Mesenchymal stem cell (in vitro differentiated cells and primary cell): Measurements from ENCODE around the gene MIEF2.

Experiments used
- DNase-seq: peaks from one replicate; pipeline ENCODE4 v3.0.0-alpha.2; 2013
- H2AFZ ChIP-seq: one replicate; pipeline ENCODE4 v1.6.1; 2013; ENCODE audit warnings: low read depth, mild to moderate bottlenecking, control low read depth, inconsistent platforms, low read length, moderate library complexity
- H2AK5ac ChIP-seq: 2 replicates; pipeline ENCODE4 v1.6.1; 2013; ENCODE audit warnings: low read length, moderate library complexity, mild to moderate bottlenecking, inconsistent platforms; ENCODE audit not compliant: severe bottlenecking
- H2BK120ac ChIP-seq: one replicate; pipeline ENCODE4 v1.6.1; 2013; ENCODE audit warnings: low read depth, mild to moderate bottlenecking, inconsistent platforms, low read length, moderate library complexity
- H2BK12ac ChIP-seq, 2 experiments: one replicate each; pipeline ENCODE4 v1.6.1; 2013; ENCODE audit warnings: inconsistent platforms in 2 of 2, low read length in 2 of 2, mild to moderate bottlenecking in 2 of 2, moderate library complexity in 2 of 2, control low read depth in 1 of 2
- H2BK15ac ChIP-seq: one replicate; pipeline ENCODE4 v1.6.1; 2013; ENCODE audit warnings: mild to moderate bottlenecking, low read depth, inconsistent platforms; ENCODE audit not compliant: poor library complexity, severe bottlenecking
- H2BK5ac ChIP-seq: 2 replicates; pipeline ENCODE4 v1.6.1; 2013; ENCODE audit warnings: low read depth, mild to moderate bottlenecking, low read length, control low read depth, inconsistent platforms; ENCODE audit not compliant: poor library complexity, severe bottlenecking
- H3K14ac ChIP-seq, 2 experiments: one replicate each; pipeline ENCODE4 v1.6.1; 2013; ENCODE audit warnings: inconsistent platforms in 2 of 2, low read length in 2 of 2, control low read depth in 1 of 2, mild to moderate bottlenecking in 1 of 2, moderate library complexity in 1 of 2
- H3K18ac ChIP-seq, 2 experiments: one replicate each; pipeline ENCODE4 v1.6.1; 2013; ENCODE audit warnings: inconsistent platforms in 2 of 2, low read length in 2 of 2, control low read depth in 1 of 2, low read depth in 1 of 2, mild to moderate bottlenecking in 1 of 2
- H3K23ac ChIP-seq, 2 experiments: one replicate each; pipeline ENCODE4 v1.6.1; 2013; ENCODE audit warnings: inconsistent platforms in 2 of 2, low read length in 2 of 2, mild to moderate bottlenecking in 2 of 2, moderate library complexity in 2 of 2, control low read depth in 1 of 2
- H3K27ac ChIP-seq: 2 replicates; pipeline ENCODE4 v1.5.1; 2013; ENCODE audit warnings: mild to moderate bottlenecking, moderate library complexity, low read length, control low read depth, inconsistent platforms; ENCODE audit not compliant: poor library complexity, severe bottlenecking
- H3K27me3 ChIP-seq, 2 experiments: 2 replicates each; pipeline versions ENCODE4 v1.6.1 to v1.7.0; 2013; ENCODE audit warnings: low read length in 2 of 2, mild to moderate bottlenecking in 2 of 2, moderate library complexity in 2 of 2, control low read depth in 1 of 2, inconsistent platforms in 1 of 2; ENCODE audit not compliant: control insufficient read depth in 1 of 2, insufficient read depth in 1 of 2
- H3K36me3 ChIP-seq, 2 experiments: 2 replicates each; pipeline versions ENCODE4 v1.6.1 to v1.7.0; 2013; ENCODE audit warnings: low read length in 2 of 2, control low read depth in 1 of 2, inconsistent platforms in 1 of 2, low read depth in 1 of 2, mild to moderate bottlenecking in 1 of 2; ENCODE audit not compliant: insufficient read depth in 2 of 2, control insufficient read depth in 1 of 2
- H3K4ac ChIP-seq, 2 experiments: one replicate each; pipeline ENCODE4 v1.6.1; 2013; ENCODE audit warnings: inconsistent platforms in 2 of 2, low read length in 2 of 2, mild to moderate bottlenecking in 2 of 2, moderate library complexity in 2 of 2, control low read depth in 1 of 2, low read depth in 1 of 2
- H3K4me1 ChIP-seq: 2 replicates; pipeline ENCODE4 v1.6.1; 2013; ENCODE audit warnings: low read depth, low read length, control low read depth; ENCODE audit not compliant: control insufficient read depth, insufficient read depth
- H3K4me2 ChIP-seq: 2 replicates; pipeline ENCODE4 v1.6.1; 2013; ENCODE audit warnings: low read length, mild to moderate bottlenecking, inconsistent platforms; ENCODE audit not compliant: poor library complexity, severe bottlenecking
- H3K4me3 ChIP-seq, 2 experiments: 2 replicates each; pipeline versions ENCODE4 v1.5.1 to v1.7.0; 2013; ENCODE audit warnings: low read length in 2 of 2, mild to moderate bottlenecking in 2 of 2, control low read depth in 1 of 2, low read depth in 1 of 2; ENCODE audit not compliant: insufficient read depth in 1 of 2
- H3K79me1 ChIP-seq: replicated peaks from 2 replicates; pipeline ENCODE4 v1.6.1; 2013; ENCODE audit warnings: mild to moderate bottlenecking, control low read depth, low read length, inconsistent platforms; ENCODE audit not compliant: poor library complexity, severe bottlenecking
- H3K9ac ChIP-seq: 2 replicates; pipeline ENCODE4 v1.7.0; 2013; ENCODE audit warnings: mild to moderate bottlenecking, low read length, moderate library complexity
- H3K9me3 ChIP-seq: 2 replicates; pipeline ENCODE4 v1.7.0; 2013; ENCODE audit warnings: mild to moderate bottlenecking, low read length; ENCODE audit not compliant: control insufficient read depth
- H4K8ac ChIP-seq: one replicate; pipeline ENCODE4 v1.6.1; 2013; ENCODE audit warnings: inconsistent platforms, mild to moderate bottlenecking, low read length, moderate library complexity
- H4K91ac ChIP-seq: one replicate; pipeline ENCODE4 v1.6.1; 2013; ENCODE audit warnings: mild to moderate bottlenecking, low read length, inconsistent platforms
- WGBS: methylation state at CpG from one replicate; pipeline ENCODE4 v1.1.7; 2013; ENCODE audit warnings: mixed read lengths; 5-methylcytosine and 5-hydroxymethylcytosine counted together

MIEF2 gene

GRCh38 chr17:18218756-18219415, 41.6 kb upstream of the MIEF2 start:
- Histone ChIP-seq H2BK120ac (no peak overlapping the region), H3K27ac (no peak overlapping the region), H3K79me1 (peaks cover 2% of the 10 kb centered on the region), H3K14ac (no peak overlapping the region), H3K23ac (no peak overlapping the region), H3K4me3 (peak overlapping the region in 1 of 2 experiments; percentile 47), H4K8ac (no peak overlapping the region), H3K18ac (no peak overlapping the region), H2BK12ac (no peak overlapping the region), H4K91ac (no peak overlapping the region), H2BK5ac (no peak overlapping the region), H2AK5ac (no peak overlapping the region), H3K27me3 (no peaks in the 10 kb centered on the region), H3K9ac (peak overlapping the region; percentile 48), H3K4me1 (peaks cover 18% of the 10 kb centered on the region), H2AFZ (no peak overlapping the region), H3K36me3 (no peaks in the 10 kb centered on the region), H3K4ac (no peak overlapping the region), H2BK15ac (no peak overlapping the region), H3K4me2 (no peak overlapping the region), H3K9me3 (no peaks in the 10 kb centered on the region)
- DNase-seq: peak; percentile 86
- WGBS: 23% methylated on average over 4 of the region's 4 CpGs

GRCh38 chr17:18224053-18224386, 36.4 kb upstream of the MIEF2 start:
- WGBS: 77% methylated on average over 4 of the region's 4 CpGs
- Histone ChIP-seq H2BK5ac (no peak overlapping the region), H3K27me3 (no peaks in the 10 kb centered on the region), H2AFZ (no peak overlapping the region), H3K4me3 (peak overlapping the region in 1 of 2 experiments; percentile 70), H3K9me3 (no peaks in the 10 kb centered on the region), H2AK5ac (no peak overlapping the region), H3K4me1 (peaks cover 34% of the 10 kb centered on the region), H2BK15ac (peak overlapping the region; percentile 82), H3K23ac (no peak overlapping the region), H3K14ac (no peak overlapping the region), H2BK120ac (peak overlapping the region; percentile 76), H3K9ac (peak overlapping the region; percentile 90), H3K27ac (no peak overlapping the region), H3K4me2 (no peak overlapping the region), H3K36me3 (no peaks in the 10 kb centered on the region), H3K4ac (peak overlapping the region; percentile 50 to 70), H3K79me1 (peaks cover 22% of the 10 kb centered on the region), H4K91ac (peak overlapping the region; percentile 88), H4K8ac (peak overlapping the region; percentile 99), H2BK12ac (peak overlapping the region in 1 of 2 experiments; percentile 75), H3K18ac (peak overlapping the region; percentile 72 to 83)
- no peak for DNase-seq

DNA sequence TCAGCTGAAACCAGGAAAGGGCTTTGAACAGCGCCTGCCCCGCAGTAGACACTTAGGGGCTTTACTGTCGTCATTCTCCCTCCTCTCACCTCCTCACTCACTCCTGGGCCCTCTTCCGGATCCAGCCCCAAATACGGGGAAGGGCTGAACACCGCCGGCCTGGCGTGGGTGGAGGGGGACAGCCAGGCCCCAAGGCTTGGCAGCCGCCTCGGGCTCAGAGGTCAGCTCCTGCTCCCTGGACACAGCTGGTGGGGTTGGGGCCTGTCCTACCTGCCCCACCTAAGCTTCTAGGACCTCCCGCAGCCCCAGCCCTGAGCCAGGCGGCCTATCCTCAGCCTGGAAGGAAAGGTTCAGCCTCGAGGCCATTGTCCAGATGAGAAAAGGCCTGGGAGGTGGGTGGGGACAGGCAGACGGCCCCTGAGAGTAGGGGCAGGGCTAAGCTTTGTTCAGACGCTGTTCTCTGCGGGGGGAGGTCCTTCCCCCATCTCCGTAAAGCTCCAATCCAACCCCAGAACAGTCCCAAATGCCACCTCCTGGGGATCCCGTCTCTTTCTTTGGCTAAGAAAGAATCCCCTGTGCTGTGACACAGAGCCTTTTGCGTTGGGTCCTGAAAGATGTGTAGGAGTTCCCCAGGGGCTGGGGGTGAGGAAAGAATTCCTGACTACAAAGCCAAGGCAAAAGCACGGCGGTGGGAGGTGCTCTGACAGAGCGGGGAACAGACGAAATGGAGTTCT, 35.9 kb upstream of the MIEF2 start:
- Histone ChIP-seq H2BK15ac (peak overlapping the region; percentile 82), H2BK5ac (no peak overlapping the region), H3K36me3 (no peaks in the 10 kb centered on the region), H4K91ac (peak overlapping the region; percentile 88), H3K18ac (peak overlapping the region; percentile 72 to 83), H3K79me1 (peaks cover 25% of the 10 kb centered on the region), H3K4me2 (peak overlapping the region; percentile 86), H2BK120ac (peak overlapping the region; percentile 76), H2AK5ac (no peak overlapping the region), H3K14ac (no peak overlapping the region), H3K9me3 (no peaks in the 10 kb centered on the region), H2BK12ac (peak overlapping the region; percentile 28 to 75), H3K4me1 (peaks cover 30% of the 10 kb centered on the region), H3K9ac (peak overlapping the region; percentile 90), H2AFZ (peak overlapping the region; percentile 73), H3K23ac (peak overlapping the region in 1 of 2 experiments; percentile 43), H3K4ac (peak overlapping the region; percentile 50 to 70), H3K27ac (peak overlapping the region; percentile 20), H3K4me3 (peak overlapping the region in 1 of 2 experiments; percentile 70), H3K27me3 (no peaks in the 10 kb centered on the region), H4K8ac (peak overlapping the region; percentile 99)
- WGBS: 20% methylated on average over 17 of the region's 23 CpGs
- peak; percentile 50 for DNase-seq

DNA sequence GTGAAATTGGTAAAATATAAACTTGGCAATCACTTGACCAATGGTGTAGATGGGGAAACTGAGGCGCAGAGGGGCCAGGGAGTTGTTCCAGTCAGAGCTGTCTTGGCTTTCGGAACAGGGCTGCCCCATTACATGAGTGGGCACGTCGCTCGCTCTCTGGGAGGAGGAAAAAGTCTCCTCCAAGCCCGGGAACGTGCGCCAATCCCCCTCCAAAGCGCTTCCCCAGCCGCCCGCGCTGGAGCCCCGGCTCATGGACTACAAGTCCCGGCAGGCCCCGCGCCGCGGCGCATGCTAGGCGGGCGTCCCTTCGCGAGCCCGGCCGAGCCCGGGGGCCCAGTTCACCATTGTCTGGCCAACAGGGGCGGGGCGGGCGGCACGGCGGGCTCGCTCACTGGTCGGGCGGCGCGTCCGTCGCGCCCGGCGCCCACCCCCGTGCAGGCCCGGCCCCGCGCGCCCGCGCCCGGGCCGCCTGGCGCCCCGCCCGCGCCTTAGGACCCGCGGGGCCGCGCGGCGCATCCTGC, 35.3 kb upstream of the MIEF2 start, which contains the start of gene LLGL1:
Gene LLGL1 (plus strand): TSS at position 515 of the 521 bp plus-strand sequence. CDS start 48 bp downstream, outside the sequence.
- Histone ChIP-seq H3K18ac (peak within 1 kb of the TSS; percentile 72 to 83), H2BK15ac (peak within 1 kb of the TSS; percentile 95), H2AK5ac (no peak within 1 kb of the TSS), H2BK120ac (peak within 1 kb of the TSS; percentile 90), H3K14ac (peak within 1 kb of the TSS in 1 of 2 experiments; percentile 2), H3K36me3 (peaks cover 0 to 5% of the 10 kb centered on the region in 2 experiments), H3K4me1 (peaks cover 34% of the 10 kb centered on the region), H3K79me1 (peaks cover 31% of the 10 kb centered on the region), H3K9ac (peak within 1 kb of the TSS; percentile 95), H2BK5ac (no peak within 1 kb of the TSS), H2AFZ (peak within 1 kb of the TSS; percentile 73), H3K4ac (peak within 1 kb of the TSS; percentile 70 to 75), H4K91ac (peak within 1 kb of the TSS; percentile 88), H3K23ac (peak within 1 kb of the TSS in 1 of 2 experiments; percentile 54), H3K27ac (peak within 1 kb of the TSS; percentile 20), H3K9me3 (no peaks in the 10 kb centered on the region), H2BK12ac (peak within 1 kb of the TSS; percentile 28 to 75), H3K4me2 (peak within 1 kb of the TSS; percentile 90), H3K4me3 (peak within 1 kb of the TSS; percentile 77 to 98), H3K27me3 (no peaks in the 10 kb centered on the region), H4K8ac (peak within 1 kb of the TSS; percentile 99)
- DNase-seq: peak; percentile 93
- under 1% methylated on average over 53 of the region's 60 CpGs for WGBS
